HEK293 (cell line): ENCODE results near the gene TALDO1.

Source experiments
- CTCF ChIA-PET: fragments of 350-600 bp; formaldehyde crosslinking; extraction: SDS; loops from one replicate; lab custom pipeline; 2021; ENCODE audit warnings: antibody characterized with exemption; lab: Yijun Ruan, JAX
- POLR2A ChIA-PET: fragments of 300-600 bp; formaldehyde crosslinking; extraction: SDS; loops from one replicate; lab custom pipeline; 2020; ENCODE audit warnings: antibody characterized with exemption, inconsistent platforms; lab: Yijun Ruan, JAX
- H3K27ac ChIP-seq: fragments of 200-500 bp; sonication (Bioruptor generic); 2 replicates; pipeline ENCODE4 v1.5.1; 2014; ENCODE audit warnings: low read depth, low read length, control low read depth, inconsistent platforms; ENCODE audit errors: extremely low read depth
- H3K36me3 ChIP-seq, 2 experiments: fragments of 200-500 bp in 1 of 2; sonication (Bioruptor generic) in 1 of 2; 1 replicate in 1 of 2; 2 replicates in 1 of 2; pipeline ENCODE4 v1.5.1; 2014 to 2017; ENCODE audit warnings: inconsistent platforms in 2 of 2, low read length in 2 of 2; ENCODE audit not compliant: control insufficient read depth in 2 of 2, insufficient read depth in 1 of 2
- H3K4me1 ChIP-seq: fragments of 200-500 bp; sonication (Bioruptor generic); 2 replicates; pipeline ENCODE4 v1.5.1; 2014; ENCODE audit warnings: mild to moderate bottlenecking, low read length, inconsistent platforms; ENCODE audit not compliant: control insufficient read depth, insufficient read depth
- H3K4me3 ChIP-seq: 2 replicates; pipeline ENCODE4 v1.5.1; 2011; ENCODE audit warnings: low read depth, mild to moderate bottlenecking, control low read depth, low read length, moderate library complexity
- H3K9me3 ChIP-seq: fragments of 200-500 bp; sonication (Bioruptor generic); 2 replicates; pipeline ENCODE4 v1.5.1; 2014; ENCODE audit warnings: low read depth, low read length, inconsistent platforms; ENCODE audit not compliant: control insufficient read depth, insufficient read depth
- GLI4 ChIP-seq: fragments of 450-650 bp; formaldehyde crosslinking; IDR thresholded peaks from 2 replicates; pipeline ENCODE4 v1.5.1; 2016; ENCODE audit warnings: missing biosample characterization, missing genetic modification characterization
- HIC1 ChIP-seq: fragments of 450-650 bp; formaldehyde crosslinking; IDR thresholded peaks from 2 replicates; pipeline ENCODE4 v1.5.1; 2016; ENCODE audit warnings: missing biosample characterization, missing genetic modification characterization
- SALL2 ChIP-seq: fragments of 450-650 bp; formaldehyde crosslinking; IDR thresholded peaks from 2 replicates; pipeline ENCODE4 v1.5.0; 2017; ENCODE audit warnings: missing biosample characterization, mild to moderate bottlenecking, missing genetic modification characterization, borderline replicate concordance
- SCRT2 ChIP-seq: fragments of 450-650 bp; formaldehyde crosslinking; IDR thresholded peaks from 2 replicates; pipeline ENCODE4 v1.5.1; 2016; ENCODE audit warnings: missing biosample characterization, missing genetic modification characterization
- YY1 ChIP-seq: fragments of 450-650 bp; formaldehyde crosslinking; IDR thresholded peaks from 2 replicates; pipeline ENCODE4 v1.5.1; 2018; ENCODE audit warnings: missing biosample characterization, missing genetic modification characterization
- ZBTB20 ChIP-seq: fragments of 450-650 bp; formaldehyde crosslinking; IDR thresholded peaks from 2 replicates; pipeline ENCODE4 v1.5.1; 2016; ENCODE audit warnings: missing biosample characterization, missing genetic modification characterization
- ZBTB8A ChIP-seq: fragments of 450-650 bp; formaldehyde crosslinking; IDR thresholded peaks from 2 replicates; pipeline ENCODE4 v1.5.1; 2016; ENCODE audit warnings: missing biosample characterization, missing genetic modification characterization
- ZIC2 ChIP-seq: fragments of 450-650 bp; formaldehyde crosslinking; IDR thresholded peaks from 2 replicates; pipeline ENCODE4 v1.5.1; 2016; ENCODE audit warnings: missing biosample characterization, missing genetic modification characterization
- ZNF121 ChIP-seq: fragments of 450-650 bp; formaldehyde crosslinking; IDR thresholded peaks from 2 replicates; pipeline ENCODE4 v1.5.1; 2016; ENCODE audit warnings: missing biosample characterization, missing genetic modification characterization
- ZNF214 ChIP-seq: fragments of 450-650 bp; formaldehyde crosslinking; IDR thresholded peaks from 2 replicates; pipeline ENCODE4 v1.5.1; 2017; ENCODE audit warnings: missing biosample characterization, mild to moderate bottlenecking, missing genetic modification characterization, borderline replicate concordance
- ZNF223 ChIP-seq: fragments of 450-650 bp; formaldehyde crosslinking; IDR thresholded peaks from 2 replicates; pipeline ENCODE4 v1.5.1; 2016; ENCODE audit warnings: missing biosample characterization, missing genetic modification characterization
- ZNF311 ChIP-seq: fragments of 450-650 bp; formaldehyde crosslinking; IDR thresholded peaks from 2 replicates; pipeline ENCODE4 v1.5.1; 2017; ENCODE audit warnings: missing biosample characterization, missing genetic modification characterization, borderline replicate concordance
- ZNF423 ChIP-seq: fragments of 450-650 bp; formaldehyde crosslinking; IDR thresholded peaks from 2 replicates; pipeline ENCODE4 v1.5.1; 2016; ENCODE audit warnings: missing biosample characterization, missing genetic modification characterization
- ZNF510 ChIP-seq: fragments of 450-650 bp; formaldehyde crosslinking; IDR thresholded peaks from 2 replicates; pipeline ENCODE4 v1.5.1; 2018; ENCODE audit warnings: mild to moderate bottlenecking, missing genetic modification characterization, missing biosample characterization; ENCODE audit not compliant: insufficient replicate concordance
- ZNF549 ChIP-seq: fragments of 450-650 bp; IDR thresholded peaks from 2 replicates; pipeline ENCODE4 v1.5.1; 2018; ENCODE audit warnings: missing biosample characterization, missing genetic modification characterization, mild to moderate bottlenecking, inconsistent platforms, moderate library complexity
- ZNF558 ChIP-seq: fragments of 450-650 bp; formaldehyde crosslinking; IDR thresholded peaks from 2 replicates; pipeline ENCODE4 v1.5.1; 2016; ENCODE audit warnings: missing biosample characterization, missing genetic modification characterization
- ZNF76 ChIP-seq: fragments of 450-650 bp; formaldehyde crosslinking; IDR thresholded peaks from 2 replicates; pipeline ENCODE4; 2016; ENCODE audit warnings: low read depth, missing biosample characterization, missing genetic modification characterization, borderline replicate concordance
- ZNF785 ChIP-seq: fragments of 450-650 bp; formaldehyde crosslinking; IDR thresholded peaks from 2 replicates; pipeline ENCODE4 v1.5.1; 2016; ENCODE audit warnings: missing biosample characterization, missing genetic modification characterization
- ZNF830 ChIP-seq: fragments of 450-650 bp; IDR thresholded peaks from 2 replicates; pipeline ENCODE4 v1.5.0; 2018; ENCODE audit warnings: missing biosample characterization, missing genetic modification characterization, low read depth, mild to moderate bottlenecking, moderate library complexity
- ZSCAN30 ChIP-seq: fragments of 450-650 bp; IDR thresholded peaks from 2 replicates; pipeline ENCODE4 v1.5.1; 2018; ENCODE audit warnings: missing biosample characterization, mild to moderate bottlenecking, missing genetic modification characterization, moderate library complexity
- TF ChIP-seq, protein P1 (sequence below): sonication (generic); formaldehyde crosslinking; IDR thresholded peaks from 2 replicates; pipeline ENCODE4 v1.8.1; 2022; ENCODE audit warnings: mild to moderate bottlenecking, moderate library complexity, missing genetic modification reagents
- TF ChIP-seq, protein P2 (sequence below): fragments of 450-650 bp; formaldehyde crosslinking; IDR thresholded peaks from 2 replicates; pipeline ENCODE4 v1.5.1; 2016; ENCODE audit warnings: missing biosample characterization, missing genetic modification characterization
- TF ChIP-seq, protein P3 (sequence below): fragments of 450-650 bp; formaldehyde crosslinking; IDR thresholded peaks from 2 replicates; pipeline ENCODE4 v1.5.1; 2016; ENCODE audit warnings: missing biosample characterization, missing genetic modification characterization

TALDO1 gene

DNA sequence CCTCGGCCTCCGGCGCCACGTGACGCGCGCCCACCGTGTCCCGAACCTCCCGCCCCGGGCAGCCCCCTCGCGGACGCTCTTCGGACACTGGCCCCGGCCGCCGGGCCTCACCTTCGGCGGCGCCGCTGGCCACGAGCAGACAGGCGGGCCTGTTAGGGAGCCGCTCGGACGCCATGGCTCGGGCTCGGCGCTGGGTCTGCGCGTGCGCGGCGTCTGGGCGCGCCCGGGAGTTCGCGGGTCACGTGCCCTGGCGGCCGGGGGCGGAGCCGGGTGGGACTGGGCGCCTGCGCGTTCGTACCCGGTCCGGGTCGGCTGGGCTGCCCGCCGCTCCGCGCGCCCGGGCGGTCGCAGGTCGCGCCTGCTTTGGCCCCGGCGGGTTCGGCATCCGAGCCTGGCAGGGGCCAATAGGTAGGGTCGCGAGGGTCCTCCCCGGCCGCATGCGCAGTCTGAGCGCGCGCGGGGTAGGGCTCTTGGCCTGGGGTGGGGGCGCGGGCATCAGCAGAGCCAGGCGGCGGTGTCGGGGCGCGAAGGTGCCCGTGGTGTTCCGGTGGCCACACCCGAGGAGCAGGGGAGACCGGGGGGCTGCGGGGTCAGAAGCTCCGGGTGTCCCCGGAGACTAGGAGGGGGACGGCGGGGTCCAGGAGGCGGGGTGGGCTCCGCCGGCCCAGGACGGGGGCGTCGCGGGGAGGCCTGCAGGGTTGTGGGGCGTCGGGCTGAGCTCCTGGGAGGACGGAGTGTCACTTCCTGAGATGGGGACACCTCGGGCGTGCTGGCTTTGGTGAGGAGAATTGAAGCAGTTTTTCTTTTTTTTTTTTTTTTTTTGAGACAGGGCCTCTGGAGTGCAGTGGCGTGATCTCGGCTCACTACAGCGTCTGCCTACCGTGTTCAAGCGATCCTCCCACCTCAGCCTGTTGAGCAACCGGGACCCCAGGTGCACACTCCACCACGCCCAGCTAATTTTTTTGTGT lies 30.3 kb downstream of the TALDO1 start, which contains the start of gene GATD1 (continued):
- TF ChIP-seq ZBTB20 (tag by site-specific recombination) (peak; percentile 24; the same call in 1 of the 2 replicates), ZNF121 (no peak), YY1 (no peak), ZBTB8A (tag by site-specific recombination) (peak; percentile 80)
- TF ChIP-seq, protein P1, sequence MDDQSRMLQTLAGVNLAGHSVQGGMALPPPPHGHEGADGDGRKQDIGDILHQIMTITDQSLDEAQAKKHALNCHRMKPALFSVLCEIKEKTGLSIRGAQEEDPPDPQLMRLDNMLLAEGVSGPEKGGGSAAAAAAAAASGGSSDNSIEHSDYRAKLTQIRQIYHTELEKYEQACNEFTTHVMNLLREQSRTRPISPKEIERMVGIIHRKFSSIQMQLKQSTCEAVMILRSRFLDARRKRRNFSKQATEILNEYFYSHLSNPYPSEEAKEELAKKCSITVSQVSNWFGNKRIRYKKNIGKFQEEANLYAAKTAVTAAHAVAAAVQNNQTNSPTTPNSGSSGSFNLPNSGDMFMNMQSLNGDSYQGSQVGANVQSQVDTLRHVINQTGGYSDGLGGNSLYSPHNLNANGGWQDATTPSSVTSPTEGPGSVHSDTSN (CRISPR knock-in tag) = peak; percentile 51; the same call in 1 of the 2 replicates
- TF ChIP-seq, protein P2, sequence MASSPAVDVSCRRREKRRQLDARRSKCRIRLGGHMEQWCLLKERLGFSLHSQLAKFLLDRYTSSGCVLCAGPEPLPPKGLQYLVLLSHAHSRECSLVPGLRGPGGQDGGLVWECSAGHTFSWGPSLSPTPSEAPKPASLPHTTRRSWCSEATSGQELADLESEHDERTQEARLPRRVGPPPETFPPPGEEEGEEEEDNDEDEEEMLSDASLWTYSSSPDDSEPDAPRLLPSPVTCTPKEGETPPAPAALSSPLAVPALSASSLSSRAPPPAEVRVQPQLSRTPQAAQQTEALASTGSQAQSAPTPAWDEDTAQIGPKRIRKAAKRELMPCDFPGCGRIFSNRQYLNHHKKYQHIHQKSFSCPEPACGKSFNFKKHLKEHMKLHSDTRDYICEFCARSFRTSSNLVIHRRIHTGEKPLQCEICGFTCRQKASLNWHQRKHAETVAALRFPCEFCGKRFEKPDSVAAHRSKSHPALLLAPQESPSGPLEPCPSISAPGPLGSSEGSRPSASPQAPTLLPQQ (tag by site-specific recombination) = 0 out of 2 replicates have a peak, but pooled peaks have one; percentile 43

- peaks cover 0 to 54% of the 10 kb centered on the region in 2 experiments; a peak in 2 of 3 replicates for H3K36me3 ChIP-seq
- no peaks in the 10 kb centered on the region for H3K9me3 ChIP-seq
- no peaks in the 10 kb centered on the region; the same call in 1 of the 2 replicates for H3K4me1 ChIP-seq
- no peak overlapping the region for H3K27ac ChIP-seq
- POLR2A ChIA-PET = interaction anchor here (0.8 to 2.1 kb wide), 3 partner anchors 11 to 64 kb away, joined by 3 to 6 read pairs (median 3); partner anchors contain the start of genes CEND1 and TSPAN4
- TF ChIP-seq SCRT2 (tag by site-specific recombination) (peak; percentile 43; the same call in 1 of the 2 replicates), ZIC2 (peak; percentile 54; the same call in 1 of the 2 replicates), ZSCAN30 (tag by site-specific recombination) (no peak), HIC1 (0 out of 2 replicates have a peak, but pooled peaks have one; percentile 10)
- no peak overlapping the region for H3K4me3 ChIP-seq
- CTCF ChIA-PET = no interaction called here
Measured at GRCh38 chr11:778976-779954, 32.0 kb downstream of the TALDO1 start.

DNA sequence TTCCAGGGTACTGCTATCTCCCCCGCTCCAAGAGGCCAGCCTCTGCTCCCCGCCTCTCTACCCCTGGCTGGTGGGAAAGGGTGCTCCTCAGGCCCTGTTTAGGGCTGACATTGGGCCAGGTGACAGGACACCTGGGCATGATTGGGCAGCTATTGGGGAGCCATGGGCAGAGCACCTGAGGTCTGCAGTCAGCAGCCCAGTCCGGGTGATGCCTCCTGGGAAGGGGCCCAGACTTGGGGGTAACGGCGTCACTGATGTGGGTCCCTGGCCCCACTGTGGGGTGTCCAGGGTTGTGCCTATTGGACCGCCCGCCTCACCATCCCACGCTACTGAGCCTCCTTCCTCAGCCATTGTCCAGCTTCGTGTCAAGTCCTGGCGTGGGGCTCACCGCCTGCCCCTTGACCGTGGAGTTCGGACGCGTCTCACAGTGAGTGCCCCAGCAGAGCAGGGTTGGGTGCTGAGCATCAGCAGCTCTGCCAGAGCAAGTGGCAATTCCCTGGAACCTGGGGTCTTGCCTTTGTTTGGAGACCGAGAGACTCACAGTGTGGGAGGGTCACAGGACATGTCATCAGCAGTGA lies 32.8 kb downstream of the TALDO1 start:
- peaks cover 0 to 48% of the 10 kb centered on the region in 2 experiments; a peak in 2 of 3 replicates for H3K36me3 ChIP-seq
- CTCF ChIA-PET = no interaction called here
- POLR2A ChIA-PET = interaction anchor here (2.1 kb wide), 1 partner anchor 10 kb away, joined by 6 read pairs; the partner anchor contains the start of gene CEND1
- no peaks in the 10 kb centered on the region; the same call in 1 of the 2 replicates for H3K4me1 ChIP-seq
- H3K9me3 ChIP-seq = no peaks in the 10 kb centered on the region
- H3K4me3 ChIP-seq = no peak overlapping the region
- no peak overlapping the region for H3K27ac ChIP-seq
- TF ChIP-seq SALL2 (tag by site-specific recombination) (no peak), GLI4 (tag by site-specific recombination) (no peak), ZNF558 (no peak), ZNF830 (tag by site-specific recombination) (no peak), ZNF785 (tag by site-specific recombination) (no peak), ZNF510 (tag by site-specific recombination) (no peak), ZNF549 (tag by site-specific recombination) (no peak), ZNF311 (tag by site-specific recombination) (no peak), SCRT2 (tag by site-specific recombination) (no peak), ZNF423 (no peak), ZNF214 (tag by site-specific recombination) (no peak), ZNF76 (tag by site-specific recombination) (no peak), ZNF223 (tag by site-specific recombination) (no peak), ZNF121 (no peak)
- TF ChIP-seq, protein P3, sequence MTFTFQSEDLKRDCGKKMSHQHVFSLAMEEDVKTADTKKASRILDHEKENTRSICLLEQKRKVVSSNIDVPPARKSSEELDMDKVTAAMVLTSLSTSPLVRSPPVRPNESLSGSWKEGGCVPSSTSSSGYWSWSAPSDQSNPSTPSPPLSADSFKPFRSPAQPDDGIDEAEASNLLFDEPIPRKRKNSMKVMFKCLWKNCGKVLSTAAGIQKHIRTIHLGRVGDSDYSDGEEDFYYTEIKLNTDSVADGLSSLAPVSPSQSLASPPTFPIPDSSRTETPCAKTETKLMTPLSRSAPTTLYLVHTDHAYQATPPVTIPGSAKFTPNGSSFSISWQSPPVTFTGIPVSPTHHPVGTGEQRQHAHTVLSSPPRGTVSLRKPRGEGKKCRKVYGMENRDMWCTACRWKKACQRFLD (tag by site-specific recombination) = no peak
